ENCODE measurements around the gene GPC5.
A peak's percentile ranks its signal among the peaks of the same experiment; 100 is the strongest.

Gene GPC5

DNA sequence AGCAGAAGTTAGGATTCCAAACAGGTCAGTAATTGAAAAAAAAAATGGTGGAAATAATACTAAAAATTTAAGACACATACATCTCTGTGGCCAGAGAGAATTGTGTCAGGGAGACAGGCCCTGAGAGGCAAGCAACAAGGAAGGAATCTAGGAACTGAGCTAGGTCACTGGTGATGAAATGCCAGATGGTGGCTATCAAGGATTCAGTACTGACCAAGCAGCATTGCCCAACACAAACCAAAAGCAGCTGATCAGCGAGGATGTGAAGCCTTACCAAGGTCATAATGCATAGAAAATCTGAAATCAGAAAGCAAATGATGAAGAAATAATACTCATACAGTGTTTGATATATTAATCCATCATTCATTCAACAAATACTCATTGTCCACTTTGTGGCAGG, 905.0 kb downstream of the GPC5 start:
- no peak for DNase-seq

DNA sequence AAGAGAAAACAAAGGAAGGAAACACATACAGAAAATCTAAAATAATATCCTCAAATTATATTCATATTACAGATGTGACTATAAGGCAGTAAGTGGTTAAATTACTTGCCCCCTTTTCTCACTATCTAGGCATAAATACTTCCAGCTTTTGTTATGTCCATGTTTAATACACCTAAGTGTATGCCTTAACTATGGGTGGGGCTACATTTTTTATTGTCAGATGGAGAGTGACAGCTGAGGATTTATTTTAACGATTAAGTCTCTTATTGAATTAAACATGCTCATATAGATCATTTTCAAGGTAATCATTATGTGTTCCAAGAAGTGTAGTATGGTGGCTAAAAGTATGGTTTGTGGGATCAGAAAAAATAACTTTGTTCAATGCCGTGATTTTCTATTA, 909.3 kb downstream of the GPC5 start:
- no peak for DNase-seq

DNA sequence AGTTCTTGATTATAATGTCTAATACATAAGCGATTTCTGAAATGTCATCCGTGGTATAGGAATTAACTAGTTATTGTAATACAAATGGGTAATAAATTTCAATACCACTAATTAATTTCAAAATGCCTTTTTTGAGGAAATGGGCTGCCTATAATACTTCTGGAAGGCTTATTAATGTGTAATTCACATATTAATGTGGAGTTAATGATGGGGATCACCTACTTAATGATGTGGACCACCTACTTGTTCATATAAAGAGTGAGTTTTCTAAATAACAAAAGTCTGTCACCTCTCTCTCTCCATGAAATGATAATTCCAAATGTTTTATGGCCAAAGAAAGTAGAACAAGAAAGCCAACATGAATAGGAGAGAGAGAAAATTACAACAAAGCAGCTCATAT, 914.4 kb downstream of the GPC5 start:
- no peak for DNase-seq

DNA sequence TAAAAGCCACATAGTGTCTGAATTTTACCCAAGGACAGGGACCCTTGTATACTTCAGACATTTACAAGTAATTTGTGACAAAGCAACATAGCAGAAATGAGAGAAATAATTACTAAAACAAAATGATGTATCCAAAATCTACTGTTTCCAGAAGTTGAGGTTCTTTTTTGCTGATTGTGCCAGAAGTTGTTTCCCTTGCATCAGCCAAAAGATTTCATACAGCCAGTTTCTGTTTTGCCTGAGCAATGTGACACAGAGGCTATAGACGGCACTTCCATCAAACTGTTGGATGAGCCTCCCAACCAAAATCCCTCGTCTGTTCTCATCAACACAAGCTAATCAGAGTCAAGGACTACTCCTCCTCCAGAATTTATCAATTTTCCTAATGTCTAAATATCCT, 915.0 kb downstream of the GPC5 start:
- no peak for DNase-seq

DNA sequence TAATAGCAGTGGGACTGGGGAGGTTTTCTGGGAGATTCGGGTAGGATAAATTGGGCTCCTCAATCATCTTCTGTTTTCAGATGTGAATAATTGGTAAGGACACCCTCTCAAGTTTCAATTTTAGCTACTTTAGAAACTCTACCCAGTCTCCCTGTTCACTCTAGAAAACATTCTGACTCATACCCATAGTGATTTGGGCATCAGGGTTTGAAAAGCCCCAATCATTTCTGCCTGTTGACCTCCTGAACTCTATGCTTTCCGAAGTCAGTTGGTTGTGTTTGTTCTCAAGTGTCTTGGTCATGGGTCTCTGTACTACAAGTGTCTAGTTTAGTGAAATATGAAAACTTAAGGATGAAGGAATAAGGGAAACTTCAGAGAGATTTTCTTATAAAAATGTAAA, 916.8 kb downstream of the GPC5 start:
- DNase-seq = no peak

DNA sequence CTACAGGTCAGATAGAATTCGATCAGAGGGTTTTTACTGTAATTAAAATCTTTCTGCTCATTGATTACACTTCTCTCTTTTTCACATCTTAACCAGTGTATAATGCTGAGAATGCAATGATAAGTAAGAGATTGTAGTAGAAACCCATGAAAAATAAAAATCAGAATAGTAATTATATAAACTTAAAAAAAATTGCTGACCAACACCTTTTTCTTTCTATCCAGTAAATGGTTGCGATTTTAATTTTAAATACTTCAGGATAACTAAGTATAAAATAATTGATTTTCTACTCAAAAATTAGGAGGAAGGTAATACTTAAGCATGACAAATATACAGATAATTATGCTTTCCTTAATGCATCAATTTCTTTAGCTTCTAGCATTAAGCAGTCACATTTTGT, 917.6 kb downstream of the GPC5 start:
- DNase-seq = no peak

DNA sequence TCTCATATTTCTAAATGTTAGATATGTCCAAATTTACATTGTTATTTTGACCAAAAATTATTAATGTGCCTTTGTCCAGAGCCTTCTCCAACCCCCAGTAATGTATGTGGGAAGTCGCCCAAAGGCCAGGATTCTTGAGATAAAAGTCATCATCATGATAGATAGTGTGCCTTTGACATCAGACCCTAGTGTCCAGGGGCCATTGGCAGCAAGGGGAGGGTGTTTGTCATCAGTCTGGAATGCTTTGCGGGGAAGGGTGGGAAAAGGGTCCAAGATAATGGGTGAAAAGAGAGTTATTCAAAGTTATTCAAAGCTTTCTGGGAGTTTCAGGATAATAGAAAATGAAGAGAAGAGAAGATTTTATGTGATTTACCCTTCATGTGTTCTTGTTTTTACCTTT, 918.6 kb downstream of the GPC5 start:
- no peak for DNase-seq

DNA sequence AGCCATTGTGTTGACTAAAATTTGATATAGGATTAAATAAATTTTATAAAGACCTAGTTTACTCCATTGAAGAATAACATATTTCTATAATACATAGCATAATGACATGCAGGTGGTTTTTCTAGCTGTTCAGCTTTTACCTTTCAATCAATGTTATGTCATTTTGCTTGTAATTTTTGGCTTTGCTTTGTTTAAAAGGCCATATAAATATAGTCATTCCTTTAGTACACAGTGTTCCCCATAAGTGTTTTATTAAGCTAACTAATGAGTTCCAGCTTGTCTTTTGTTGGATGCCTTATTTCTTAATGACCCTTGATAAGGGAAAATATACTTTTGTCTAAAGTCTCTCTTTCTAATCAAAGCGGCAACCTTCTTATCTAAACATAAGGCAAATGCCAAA, 921.9 kb downstream of the GPC5 start:
- no peak for DNase-seq

DNA sequence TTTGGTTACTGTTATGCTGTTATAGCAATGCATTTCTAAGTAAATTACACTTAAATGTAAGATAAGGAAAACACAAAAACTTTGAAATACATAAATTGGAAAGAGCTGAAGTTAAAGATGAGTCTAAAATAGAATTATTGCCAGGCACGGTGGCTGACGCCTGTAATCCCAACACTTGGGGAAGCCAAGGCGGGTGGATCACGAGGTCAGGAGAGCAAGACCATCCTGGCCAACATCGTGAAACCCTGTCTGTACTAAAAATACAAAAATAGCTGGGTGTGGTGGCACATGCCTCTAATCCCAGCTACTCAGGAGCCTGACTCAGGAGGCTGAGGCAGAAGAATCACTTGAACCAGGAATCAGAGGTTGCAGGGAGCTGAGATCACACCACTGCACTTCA, 922.8 kb downstream of the GPC5 start:
- DNase-seq = no peak

DNA sequence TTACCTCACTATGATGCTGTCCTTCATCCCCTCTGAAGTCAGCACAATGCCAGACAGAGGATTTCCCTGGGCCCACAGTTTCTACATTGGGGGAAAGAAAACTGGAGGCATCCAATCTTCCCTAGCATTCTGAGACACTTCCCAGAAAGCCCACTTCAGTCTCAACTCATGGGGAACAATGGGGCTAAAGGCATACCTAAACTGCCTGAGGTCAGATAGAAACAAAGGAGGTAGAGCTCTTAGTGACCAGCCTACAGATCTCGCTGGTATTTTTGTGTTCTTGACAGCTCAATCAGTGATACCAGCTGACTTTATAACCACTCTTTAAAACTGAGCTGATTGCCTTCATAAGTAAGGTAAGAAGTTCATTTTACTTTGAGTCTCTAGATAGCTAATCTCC, 947.2 kb downstream of the GPC5 start:
- no peak for DNase-seq

DNA sequence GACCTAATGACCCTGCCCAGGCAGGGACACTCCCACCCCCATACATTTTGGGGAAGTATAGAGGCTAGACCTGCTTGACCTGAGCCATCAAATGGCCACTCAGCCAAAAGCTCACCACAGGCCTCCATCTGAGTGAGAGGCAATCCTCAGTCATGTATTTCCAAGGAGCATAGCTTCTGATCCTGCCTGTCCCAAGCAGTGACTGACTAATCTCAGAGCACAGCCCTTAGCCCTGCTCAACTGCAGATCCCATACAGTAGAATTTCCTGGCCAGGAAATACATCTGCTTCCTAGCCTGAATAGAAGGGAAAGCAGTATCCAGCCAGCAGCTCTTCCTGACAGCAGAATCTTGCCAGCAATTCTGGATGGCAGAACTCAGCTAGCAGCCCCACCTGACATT, 947.6 kb downstream of the GPC5 start:
- DNase-seq = no peak

DNA sequence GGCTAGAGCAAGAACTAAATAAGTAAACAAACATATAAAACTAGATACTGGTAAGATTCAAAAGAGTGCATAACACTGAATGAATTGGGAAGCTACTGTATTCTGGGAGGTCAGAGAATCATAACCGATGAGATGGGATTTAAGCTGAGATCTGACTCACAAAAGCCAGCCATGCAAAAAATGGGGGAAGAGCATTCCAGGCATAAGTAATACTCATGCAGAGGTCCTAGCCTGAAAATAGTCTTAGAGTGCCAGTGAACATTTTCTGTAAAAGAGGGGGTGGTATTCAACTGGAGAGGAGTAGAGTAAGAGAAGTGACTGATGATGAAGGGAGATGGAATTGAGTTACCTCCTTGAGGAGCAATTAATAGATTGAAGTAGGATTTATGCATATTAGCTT, 956.2 kb downstream of the GPC5 start:
- DNase-seq = no peak

DNA sequence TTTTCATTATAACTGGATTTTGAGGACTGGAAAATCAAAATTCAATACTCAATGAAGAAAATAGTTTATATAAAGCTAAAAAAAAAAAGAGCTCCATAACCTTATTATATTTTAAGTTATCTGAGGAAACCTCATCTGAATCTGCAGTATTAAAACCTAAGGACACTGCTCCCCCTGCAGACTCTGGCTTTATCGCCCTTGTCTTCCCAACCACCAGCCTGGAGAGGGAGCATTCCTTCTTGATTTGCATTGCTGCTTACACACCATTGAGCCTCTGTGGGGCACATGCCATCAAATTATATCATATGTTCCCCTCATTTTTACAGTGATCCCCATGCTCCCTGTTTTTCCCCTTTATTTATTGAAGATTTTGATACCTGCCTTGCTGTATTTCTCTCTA, 956.8 kb downstream of the GPC5 start:
- peak; percentile 44 for DNase-seq

DNA sequence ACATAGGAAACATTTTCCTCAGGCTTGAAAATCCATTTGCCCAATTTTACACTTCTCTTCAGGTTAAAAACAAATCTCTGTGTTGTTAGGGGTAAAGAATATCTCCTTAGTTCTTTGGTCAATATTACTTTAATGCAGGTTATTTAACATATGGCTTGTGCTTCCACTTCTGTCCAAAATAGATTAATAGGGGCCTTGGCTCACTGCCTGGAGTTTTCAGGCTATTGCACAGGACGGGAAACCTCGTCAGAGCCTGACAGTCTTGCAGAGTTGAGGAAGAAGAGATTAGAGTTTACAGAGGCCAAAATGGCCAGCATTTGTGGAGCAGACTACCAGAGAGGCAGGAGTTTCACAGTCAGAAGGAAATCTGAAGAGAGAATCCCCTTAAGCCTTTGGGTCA, 964.3 kb downstream of the GPC5 start:
- no peak for DNase-seq

DNA sequence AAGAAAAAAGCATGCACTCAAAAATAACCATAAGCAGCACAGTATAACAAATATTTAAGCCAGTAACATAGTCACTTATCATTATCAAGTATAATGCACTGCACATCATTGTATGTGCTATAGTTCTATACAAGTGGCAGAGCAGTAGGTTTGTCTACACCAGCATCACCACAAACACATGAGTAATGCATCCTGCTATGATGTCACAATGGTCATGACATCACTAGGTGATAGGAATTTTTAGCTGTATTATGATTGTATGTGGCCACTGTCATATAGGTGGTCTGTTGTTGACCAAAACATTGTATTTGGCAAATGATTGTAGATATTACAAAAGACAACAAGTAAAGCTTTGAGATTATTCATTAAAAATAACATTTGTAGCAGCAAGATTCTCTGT, 967.5 kb downstream of the GPC5 start:
- DNase-seq = no peak

DNA sequence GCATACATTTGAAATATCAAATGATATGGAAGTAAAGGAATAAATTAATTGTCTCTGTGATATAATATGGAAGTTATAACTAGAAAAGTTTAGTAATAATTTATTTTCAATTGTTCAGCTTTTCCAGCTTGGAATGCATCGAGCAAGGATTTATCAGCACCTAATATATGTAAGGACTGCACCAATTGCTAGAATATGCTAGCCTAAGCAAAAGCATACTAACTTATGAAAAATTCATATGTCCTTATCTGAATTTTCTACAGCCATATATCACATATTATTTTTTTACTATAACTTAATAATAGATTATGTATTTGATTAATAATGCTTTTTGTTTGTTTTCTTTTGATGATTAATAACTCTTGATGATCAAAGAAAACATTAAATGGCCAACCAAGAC, 979.0 kb downstream of the GPC5 start:
- no peak for DNase-seq

DNA sequence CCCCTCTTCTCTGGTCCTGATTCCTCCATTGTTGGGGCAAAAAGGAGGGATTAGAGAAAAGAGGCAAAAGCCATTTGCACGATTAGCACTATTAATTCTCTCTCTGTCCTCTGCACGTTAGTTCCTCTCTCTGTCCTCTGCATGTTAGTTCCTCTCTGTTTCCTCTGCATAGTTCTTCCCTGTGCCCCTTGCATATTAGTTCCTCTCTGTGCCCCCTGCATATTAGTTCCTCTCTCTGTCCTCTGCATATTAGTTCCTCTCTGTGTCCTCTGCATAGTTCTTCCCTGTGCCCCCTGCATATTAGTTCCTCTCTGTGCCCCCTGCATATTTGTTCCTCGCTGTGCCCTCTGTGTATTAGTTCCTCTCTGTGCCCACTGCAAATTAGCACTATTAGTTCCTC, 981.0 kb downstream of the GPC5 start:
- DNase-seq = peak; percentile 50

DNA sequence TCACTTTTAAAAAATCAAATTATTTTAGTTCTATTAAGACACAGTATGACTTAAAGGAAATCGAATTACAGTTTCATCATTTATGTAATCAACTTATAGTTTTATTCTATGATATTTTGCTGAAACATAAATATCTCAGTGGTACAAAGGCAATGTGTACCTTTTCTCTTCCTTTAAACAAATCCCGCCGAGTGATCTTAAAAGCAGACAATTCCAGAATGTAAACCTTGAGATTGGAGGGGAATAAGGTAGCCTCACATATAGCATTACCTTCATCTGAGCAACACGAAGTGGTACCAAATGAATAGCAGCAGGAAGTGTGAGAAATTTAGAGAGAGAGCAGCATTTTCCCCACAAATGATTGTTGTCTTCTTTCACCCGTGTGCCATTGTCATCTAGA, 986.0 kb downstream of the GPC5 start:
- no peak for DNase-seq

DNA sequence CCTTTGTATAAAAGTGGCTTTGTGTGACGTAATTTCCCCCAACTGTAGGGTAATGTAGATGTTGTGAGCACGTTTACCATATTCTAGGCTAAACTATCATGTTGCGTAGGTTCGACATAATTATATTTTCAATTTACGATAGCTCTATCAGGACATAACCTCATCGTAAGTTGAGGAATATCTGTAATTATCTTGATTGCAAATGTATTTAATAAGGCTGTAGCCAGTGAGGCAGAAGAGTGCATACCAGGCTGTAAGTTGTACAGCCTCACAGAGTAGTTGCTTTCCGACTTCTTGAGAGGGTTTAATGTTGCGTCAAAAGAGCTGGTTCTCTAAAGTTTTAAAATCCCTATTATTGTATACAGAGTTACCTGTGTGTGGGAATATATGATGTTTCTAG, 988.8 kb downstream of the GPC5 start:
- DNase-seq = no peak

DNA sequence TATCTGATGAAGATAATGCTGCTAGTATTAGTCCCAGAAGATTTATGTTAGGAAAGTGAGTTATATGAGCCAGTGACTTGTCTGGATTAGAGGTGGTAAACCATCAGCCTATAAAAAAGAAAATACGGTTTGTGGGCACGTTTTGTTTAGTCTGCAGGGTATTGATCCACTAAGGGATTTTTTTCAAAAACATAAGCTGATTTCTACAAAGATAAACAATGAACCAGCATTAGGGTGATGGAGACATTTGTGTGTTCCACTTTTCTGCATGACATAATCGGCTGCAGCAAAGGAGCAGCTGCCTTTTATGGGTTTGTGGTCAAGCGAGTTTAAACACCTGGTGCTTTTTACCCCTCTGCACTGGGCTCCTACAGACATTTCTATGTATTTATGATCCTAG, 991.8 kb downstream of the GPC5 start:
- DNase-seq = no peak

DNA sequence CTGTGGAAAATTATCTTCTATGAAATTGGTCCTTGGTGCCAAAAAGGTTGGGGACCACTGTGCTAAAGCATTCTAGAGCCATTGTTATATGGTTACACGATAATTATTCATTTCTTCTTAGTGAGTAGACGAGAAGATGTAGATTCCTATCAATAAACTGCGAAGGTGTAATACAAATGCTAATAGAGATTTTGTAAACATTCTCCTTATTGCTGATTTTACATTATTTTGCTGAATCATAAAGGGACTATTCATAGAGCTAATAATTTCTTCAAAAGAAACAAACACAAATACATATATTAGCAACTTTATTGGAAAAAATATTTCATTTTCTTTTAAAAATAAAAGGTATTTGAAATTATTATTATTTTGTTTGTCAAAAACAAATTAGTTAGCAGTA, 1005.2 kb downstream of the GPC5 start:
- no peak for DNase-seq

DNA sequence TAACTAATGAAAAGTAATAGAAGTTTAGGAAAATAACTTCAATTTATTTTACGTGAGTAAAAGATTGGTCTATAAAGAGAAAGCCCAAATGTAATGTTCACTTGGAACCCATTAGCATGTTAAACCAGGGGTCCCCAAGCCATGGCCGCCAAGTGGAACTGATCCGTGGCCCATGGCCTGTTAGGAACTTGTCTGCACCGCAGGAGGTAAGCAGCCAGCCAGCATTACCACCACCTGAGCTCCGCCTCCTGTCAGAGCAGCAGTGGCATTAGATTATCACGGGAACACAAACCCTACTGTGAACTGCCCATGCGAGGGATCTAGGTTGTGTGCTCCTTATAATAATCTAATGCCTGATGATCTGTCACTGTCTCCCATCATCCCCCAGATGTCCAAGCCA, 1009.4 kb downstream of the GPC5 start:
- DNase-seq = no peak

DNA sequence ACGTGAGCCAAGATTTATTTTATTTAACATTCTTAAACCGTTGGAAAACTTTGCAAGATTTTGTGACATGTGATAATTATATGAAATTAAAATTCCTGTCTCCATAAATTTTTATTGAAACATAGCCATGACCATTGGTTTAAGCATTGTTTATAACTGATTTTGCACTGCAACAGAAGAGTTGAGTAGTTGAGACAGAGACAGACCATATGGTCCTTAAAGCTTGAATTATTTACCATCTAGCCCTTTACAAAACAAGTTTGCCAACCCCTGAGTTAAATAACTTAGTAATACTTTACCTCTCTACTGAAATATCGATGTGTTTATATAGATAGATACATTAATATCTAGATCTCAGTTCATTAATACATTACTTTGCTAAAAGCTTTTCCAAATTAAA, 1014.1 kb downstream of the GPC5 start:
- no peak for DNase-seq

DNA sequence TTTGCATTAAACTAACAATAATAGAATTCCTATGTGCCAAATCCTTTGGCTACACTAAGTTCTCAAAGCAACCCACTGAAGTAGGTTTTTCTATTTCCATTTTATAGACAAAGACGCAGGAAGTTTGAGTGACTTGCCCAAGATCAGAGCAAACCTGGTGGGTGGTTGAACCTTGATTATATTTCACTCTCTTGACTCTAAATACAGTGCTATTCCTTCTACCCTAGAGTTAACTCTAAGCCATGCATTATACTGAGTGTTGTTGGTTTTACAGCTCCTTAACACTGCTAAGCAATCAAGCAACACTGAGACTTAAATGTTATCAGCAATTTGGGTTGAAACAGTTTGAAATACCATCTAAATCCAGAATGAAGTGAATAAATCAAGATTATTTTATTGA, 1014.6 kb downstream of the GPC5 start:
- no peak for DNase-seq

DNA sequence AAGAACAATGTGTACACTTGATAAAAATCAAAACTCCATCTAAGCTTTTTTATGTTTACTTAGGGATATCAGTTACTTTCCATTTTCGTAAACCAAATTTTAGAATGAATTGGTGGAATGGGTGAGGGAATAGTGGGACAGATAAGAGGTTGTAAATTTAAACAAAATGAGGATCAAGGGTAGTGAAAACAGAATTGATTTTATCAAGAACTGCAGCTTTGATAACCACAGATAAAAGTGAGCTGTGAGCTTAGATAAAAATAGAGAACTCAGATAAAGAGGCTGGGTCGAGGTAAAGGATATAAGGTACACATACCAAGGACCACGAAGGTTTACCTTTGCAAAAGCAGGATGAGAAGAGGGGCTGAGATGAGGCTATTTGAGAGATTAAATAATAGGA, 1015.0 kb downstream of the GPC5 start:
- DNase-seq = no peak

DNA sequence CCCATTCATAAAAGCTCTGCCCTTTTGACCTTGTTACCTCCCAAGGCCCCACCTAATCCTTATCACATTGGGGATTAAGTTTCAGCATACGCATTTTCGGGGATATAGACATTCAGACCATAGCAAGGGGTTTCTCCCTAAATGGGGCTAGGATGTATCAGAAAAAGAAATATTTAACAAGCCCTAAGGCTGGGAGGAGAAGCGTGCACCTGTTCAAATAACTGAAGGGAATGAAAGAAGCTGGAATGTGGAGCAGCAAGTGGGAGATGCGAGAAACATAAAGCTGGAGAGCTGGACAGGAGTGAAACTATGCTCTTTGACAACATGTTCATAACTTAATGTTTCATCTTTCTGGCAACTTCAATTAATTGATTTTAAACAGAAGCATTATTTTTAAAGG, 1016.4 kb downstream of the GPC5 start:
- DNase-seq = no peak

DNA sequence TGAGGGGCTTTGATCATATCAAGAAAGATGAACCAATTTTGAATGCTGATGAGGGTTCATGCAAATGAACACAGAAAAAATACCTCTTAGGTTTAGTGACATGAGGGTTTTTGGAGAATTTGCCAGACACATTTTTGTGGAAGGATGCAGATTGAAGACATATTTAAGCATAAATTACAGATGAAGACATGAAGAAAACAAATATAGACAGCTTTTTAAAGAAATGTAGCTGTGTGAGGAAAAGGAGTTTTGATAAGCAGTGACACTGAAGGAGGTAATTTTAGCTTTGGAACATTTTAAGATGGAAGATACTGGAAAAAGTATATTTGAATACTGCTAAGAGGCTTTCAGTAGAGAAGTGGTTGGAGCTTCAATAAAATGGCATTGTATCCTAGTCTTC, 1017.4 kb downstream of the GPC5 start:
- DNase-seq = no peak
